Mesendoderm (in vitro differentiated cells): Measurements from ENCODE around the gene SNX1.
"Not testable (repeated sequence)": the region's sequence is repeated elsewhere in the genome, so short reads cannot be mapped to it uniquely, and the experiment has no call there.

Experiments used
- DNase-seq: peaks from one replicate; pipeline ENCODE4 v3.0.0; 2013
- H2AK5ac ChIP-seq: 2 replicates; pipeline ENCODE4 v1.6.1; 2013; ENCODE audit warnings: low read length, inconsistent platforms
- H2BK120ac ChIP-seq: 2 replicates; pipeline ENCODE4 v1.6.1; 2013; ENCODE audit warnings: low read depth, mild to moderate bottlenecking, low read length, moderate library complexity, mixed read lengths
- H2BK15ac ChIP-seq: replicated peaks from 2 replicates; pipeline ENCODE4 v1.6.1; 2013; ENCODE audit warnings: low read depth, mild to moderate bottlenecking, moderate library complexity
- H2BK5ac ChIP-seq: 2 replicates; pipeline ENCODE4 v1.6.1; 2013; ENCODE audit warnings: low read length, inconsistent platforms
- H3K18ac ChIP-seq: 2 replicates; pipeline ENCODE4 v1.6.1; 2013; ENCODE audit warnings: mild to moderate bottlenecking, low read length, mixed read lengths
- H3K23ac ChIP-seq: one replicate; pipeline ENCODE4 v1.6.1; 2013; ENCODE audit warnings: low read length
- H3K27ac ChIP-seq: 2 replicates; pipeline ENCODE4 v1.5.1; 2013; ENCODE audit warnings: low read depth, mild to moderate bottlenecking, inconsistent platforms, low read length, moderate library complexity
- H3K27me3 ChIP-seq: 2 replicates; pipeline ENCODE4 v1.6.1; 2013; ENCODE audit warnings: low read length, control low read depth, mild to moderate bottlenecking, inconsistent platforms; ENCODE audit not compliant: insufficient read depth, poor library complexity
- H3K36me3 ChIP-seq: 2 replicates; pipeline ENCODE4 v1.6.1; 2013; ENCODE audit warnings: low read length, inconsistent platforms; ENCODE audit not compliant: control insufficient read depth, insufficient read depth
- H3K4ac ChIP-seq: one replicate; pipeline ENCODE4 v1.6.1; 2013; ENCODE audit warnings: low read depth, mild to moderate bottlenecking, low read length, moderate library complexity
- H3K4me1 ChIP-seq: 2 replicates; pipeline ENCODE4 v1.6.1; 2013; ENCODE audit warnings: low read depth, low read length, inconsistent platforms; ENCODE audit not compliant: control insufficient read depth
- H3K4me2 ChIP-seq: 2 replicates; pipeline ENCODE4 v1.6.1; 2013; ENCODE audit warnings: low read length
- H3K4me3 ChIP-seq: 2 replicates; pipeline ENCODE4 v1.5.1; 2013; ENCODE audit warnings: mild to moderate bottlenecking, low read length
- H3K56ac ChIP-seq: one replicate; pipeline ENCODE4 v1.6.1; 2013; ENCODE audit warnings: low read length
- H3K79me1 ChIP-seq: 2 replicates; pipeline ENCODE4 v1.6.1; 2013; ENCODE audit warnings: low read length, inconsistent platforms
- H3K79me2 ChIP-seq: 2 replicates; pipeline ENCODE4 v1.6.1; 2013; ENCODE audit warnings: mild to moderate bottlenecking, low read length; ENCODE audit not compliant: control insufficient read depth, insufficient read depth
- H3K9ac ChIP-seq: 2 replicates; pipeline ENCODE4 v1.6.1; 2013; ENCODE audit warnings: low read length, inconsistent platforms
- H4K5ac ChIP-seq: one replicate; pipeline ENCODE4 v1.6.1; 2013; ENCODE audit warnings: low read length
- H4K8ac ChIP-seq: one replicate; pipeline ENCODE4 v1.6.1; 2013; ENCODE audit warnings: low read depth, mild to moderate bottlenecking, control low read depth, low read length, moderate library complexity
- WGBS: extraction: QIAGEN DNeasy Blood & Tissue Kit; methylation state at CpG from one replicate; pipeline ENCODE4 v1.1.7; 2013; ENCODE audit warnings: low lambda C conversion rate, missing lambda C conversion rate; ENCODE audit not compliant: insufficient coverage; ENCODE audit errors: extremely low coverage; 5-methylcytosine and 5-hydroxymethylcytosine counted together

The SNX1 gene

DNA sequence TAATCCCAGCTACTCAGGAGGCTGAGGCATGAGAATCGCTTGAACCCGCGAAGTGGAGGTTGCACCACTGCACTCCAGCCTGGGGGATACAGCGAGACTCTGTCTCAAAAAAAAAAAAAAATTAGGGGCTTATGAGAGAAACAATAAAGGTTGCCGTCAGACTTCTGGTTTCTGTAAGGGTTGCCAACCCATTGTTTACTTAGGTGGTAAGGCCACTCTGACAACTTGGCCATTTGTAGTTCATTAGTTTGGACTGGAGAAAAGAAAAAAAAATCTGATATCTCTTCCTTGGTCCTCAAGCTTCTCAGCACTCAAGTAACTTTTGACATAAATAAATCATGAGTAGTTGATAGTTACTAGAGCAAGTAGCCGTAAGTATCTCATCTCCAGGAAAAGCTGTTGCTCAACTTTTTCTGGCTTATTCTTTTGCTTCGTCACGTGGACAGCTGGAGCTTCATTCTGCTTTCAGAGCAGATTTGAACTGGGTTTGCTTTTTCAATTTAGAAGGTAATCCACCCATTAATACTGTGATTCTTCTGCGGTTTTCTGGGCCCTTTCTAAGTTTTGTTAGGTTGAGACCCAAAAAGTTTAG, 9.4 kb downstream of the SNX1 start:
- Histone ChIP-seq H2BK5ac (no peak overlapping the region), H3K4me1 (no peaks in the 10 kb centered on the region), H2AK5ac (no peak overlapping the region), H3K4me2 (no peak overlapping the region), H3K79me1 (peaks cover 5% of the 10 kb centered on the region), H3K56ac (no peak overlapping the region), H2BK120ac (no peak overlapping the region), H3K18ac (no peak overlapping the region), H3K79me2 (peaks cover 3% of the 10 kb centered on the region), H2BK15ac (no peak overlapping the region), H3K9ac (no peak overlapping the region), H3K4ac (no peak overlapping the region), H3K4me3 (no peak overlapping the region), H3K27ac (no peak overlapping the region), H3K36me3 (no peaks in the 10 kb centered on the region), H4K8ac (no peak overlapping the region), H3K23ac (no peak overlapping the region), H4K5ac (no peak overlapping the region), H3K27me3 (no peaks in the 10 kb centered on the region)
- DNase-seq, result no peak
- no CpG with 5 or more reads among the region's 9 CpGs for WGBS

DNA sequence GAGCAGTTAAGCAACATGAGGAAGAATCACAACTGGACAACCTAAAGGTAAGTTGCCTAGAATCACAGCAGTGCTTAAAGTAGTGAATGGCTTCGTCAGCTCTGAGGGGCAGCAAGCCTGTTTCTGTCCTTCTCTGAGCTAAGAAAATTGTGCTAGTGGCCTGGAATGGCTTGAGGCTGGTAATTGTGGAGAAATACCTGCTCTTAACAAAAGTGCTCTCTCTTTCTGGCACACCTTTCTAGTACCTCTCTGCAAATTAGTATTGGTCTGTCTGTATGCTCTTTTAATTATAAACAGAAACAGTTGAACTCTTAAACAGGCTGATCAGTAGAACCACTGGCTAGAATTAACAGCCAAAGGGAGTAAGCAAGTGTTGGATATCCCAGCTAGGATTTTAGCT, 11.6 kb downstream of the SNX1 start:
- H3K9ac ChIP-seq, result no peak overlapping the region
- no peak for DNase-seq
- H3K27ac ChIP-seq, result no peak overlapping the region
- no peak overlapping the region for H2AK5ac ChIP-seq
- no CpG with 5 or more reads among the region's 1 CpG for WGBS
- no peak overlapping the region for H3K4me2 ChIP-seq
- H2BK120ac ChIP-seq, result no peak overlapping the region
- no peaks in the 10 kb centered on the region for H3K27me3 ChIP-seq
- H2BK15ac ChIP-seq, result no peak overlapping the region
- no peaks in the 10 kb centered on the region for H3K4me1 ChIP-seq
- H4K5ac ChIP-seq, result no peak overlapping the region
- no peak overlapping the region for H3K18ac ChIP-seq
- no peak overlapping the region for H3K56ac ChIP-seq
- peaks cover 5% of the 10 kb centered on the region for H3K79me1 ChIP-seq
- no peak overlapping the region for H3K4ac ChIP-seq
- H2BK5ac ChIP-seq, result no peak overlapping the region
- no peak overlapping the region for H4K8ac ChIP-seq
- H3K79me2 ChIP-seq, result peaks cover 3% of the 10 kb centered on the region
- H3K36me3 ChIP-seq, result no peaks in the 10 kb centered on the region
- no peak overlapping the region for H3K4me3 ChIP-seq
- H3K23ac ChIP-seq, result no peak overlapping the region

DNA sequence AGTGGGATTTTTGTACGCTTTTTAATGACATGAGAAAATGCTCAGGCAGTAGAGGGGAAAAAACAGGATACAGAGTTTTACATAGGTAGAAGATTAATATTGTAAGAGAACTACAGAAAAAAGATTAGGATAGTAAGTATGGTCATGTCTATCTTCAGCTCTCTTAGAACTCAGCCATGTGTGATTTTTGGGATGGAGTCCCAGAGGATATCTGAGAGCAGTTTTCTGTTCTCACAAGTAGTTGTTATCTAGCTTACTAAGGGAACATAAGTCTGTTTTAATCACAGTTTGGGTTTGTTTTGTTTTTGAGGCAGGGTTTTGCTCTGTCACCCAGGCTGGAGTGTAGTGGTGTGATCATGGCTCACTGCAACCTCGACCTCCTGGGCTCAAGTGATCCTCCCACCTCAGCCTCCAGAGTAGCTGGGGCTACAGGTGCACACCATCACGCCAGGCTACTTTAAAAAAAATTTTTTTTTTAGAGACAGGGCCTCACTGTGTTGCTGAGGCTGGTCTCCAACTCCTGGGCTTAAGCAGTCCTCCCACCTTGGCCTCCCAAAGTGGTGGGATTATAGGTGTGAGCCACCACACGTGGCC, 14.4 kb downstream of the SNX1 start:
- not testable (repeated sequence) for H3K27me3 ChIP-seq, H3K79me2 ChIP-seq, H2AK5ac ChIP-seq, H2BK120ac ChIP-seq, H3K4me1 ChIP-seq, H3K4me2 ChIP-seq, H2BK5ac ChIP-seq, H3K4me3 ChIP-seq, H3K9ac ChIP-seq, H3K36me3 ChIP-seq, H4K5ac ChIP-seq, H3K79me1 ChIP-seq, H3K23ac ChIP-seq, H3K4ac ChIP-seq, H3K27ac ChIP-seq, H2BK15ac ChIP-seq, DNase-seq, H3K56ac ChIP-seq, H4K8ac ChIP-seq, H3K18ac ChIP-seq
- no CpG with 5 or more reads among the region's 4 CpGs for WGBS

DNA sequence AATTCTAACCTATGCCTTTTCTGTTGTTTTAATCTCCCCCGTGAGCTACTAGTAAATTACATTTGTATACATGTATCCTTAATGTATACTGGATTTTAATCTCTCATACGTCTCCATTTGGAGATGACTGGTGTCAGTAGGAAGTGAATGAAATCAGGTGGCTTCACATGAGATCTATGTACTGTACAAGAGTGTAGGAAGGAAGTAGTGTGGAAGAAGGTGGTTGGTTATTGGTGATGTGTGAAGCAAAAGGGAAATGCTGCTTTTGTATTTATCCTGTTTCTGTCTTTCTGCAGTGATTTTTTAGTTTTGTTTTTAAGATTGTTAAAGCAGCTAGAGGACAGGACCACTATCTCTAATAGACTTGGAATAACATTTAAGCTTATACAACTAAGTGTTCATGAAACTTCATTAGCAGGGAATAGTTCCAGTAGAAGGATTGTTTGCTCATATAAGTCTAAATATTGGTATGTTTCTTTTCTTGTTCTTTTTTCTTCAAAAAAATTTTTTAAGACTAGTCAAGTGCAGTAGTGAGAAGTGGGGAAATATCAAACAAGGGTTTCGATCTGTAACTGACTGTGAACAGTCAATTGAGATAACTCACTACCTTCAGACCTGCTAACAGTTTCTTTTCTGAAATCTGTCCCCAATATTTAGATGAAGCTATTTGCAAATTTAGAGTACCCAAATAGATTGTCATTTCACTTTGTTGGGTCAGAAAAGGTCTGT, 15.3 kb downstream of the SNX1 start:
- H3K18ac ChIP-seq, result no peak overlapping the region
- H2BK120ac ChIP-seq, result no peak overlapping the region
- no CpG with 5 or more reads among the region's 3 CpGs for WGBS
- no peak overlapping the region for H3K4me3 ChIP-seq
- no peak overlapping the region for H3K4me2 ChIP-seq
- peaks cover 1% of the 10 kb centered on the region for H3K36me3 ChIP-seq
- no peak overlapping the region for H2BK5ac ChIP-seq
- no peak overlapping the region for H3K27ac ChIP-seq
- no peak overlapping the region for H3K9ac ChIP-seq
- no peak overlapping the region for H2AK5ac ChIP-seq
- no peak overlapping the region for H2BK15ac ChIP-seq
- no peak overlapping the region for H4K8ac ChIP-seq
- no peaks in the 10 kb centered on the region for H3K79me2 ChIP-seq
- no peak overlapping the region for H4K5ac ChIP-seq
- H3K23ac ChIP-seq, result no peak overlapping the region
- no peaks in the 10 kb centered on the region for H3K4me1 ChIP-seq
- no peak overlapping the region for H3K56ac ChIP-seq
- no peak for DNase-seq
- no peaks in the 10 kb centered on the region for H3K27me3 ChIP-seq
- H3K79me1 ChIP-seq, result peaks cover 5% of the 10 kb centered on the region
- no peak overlapping the region for H3K4ac ChIP-seq

DNA sequence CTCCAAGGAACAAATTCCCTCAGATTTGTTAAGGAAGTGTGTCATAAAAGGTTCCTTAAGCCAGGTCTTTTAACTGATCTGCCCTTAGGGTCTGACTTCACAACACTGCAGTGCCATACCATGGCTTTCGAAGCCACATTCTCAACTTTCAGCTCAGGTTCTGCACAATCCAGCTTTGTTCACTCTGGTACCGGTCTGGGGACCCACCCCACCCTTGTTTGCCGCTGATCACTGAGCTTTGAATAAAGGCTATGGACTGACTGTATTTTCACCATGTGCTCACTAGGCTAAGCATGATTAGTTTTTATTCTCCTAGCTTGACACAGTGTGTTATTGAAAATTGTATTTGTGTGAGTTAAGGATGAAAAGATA, 15.9 kb downstream of the SNX1 start:
- Histone ChIP-seq H3K23ac (no peak overlapping the region), H4K8ac (no peak overlapping the region)

More for the DNA sequence above, 15.9 kb downstream of the SNX1 start:
- DNase-seq, result peak; percentile 22
- no peak overlapping the region for H3K4ac ChIP-seq
- H3K36me3 ChIP-seq, result peaks cover 1% of the 10 kb centered on the region
- no peak overlapping the region for H3K4me3 ChIP-seq
- no peaks in the 10 kb centered on the region for H3K4me1 ChIP-seq
- no peak overlapping the region for H3K9ac ChIP-seq
- no peaks in the 10 kb centered on the region for H3K79me2 ChIP-seq
- WGBS, result no CpG with 5 or more reads among the region's 3 CpGs
- H3K56ac ChIP-seq, result no peak overlapping the region
- no peak overlapping the region for H2BK15ac ChIP-seq
- no peak overlapping the region for H2BK120ac ChIP-seq
- H3K27me3 ChIP-seq, result no peaks in the 10 kb centered on the region
- no peak overlapping the region for H3K18ac ChIP-seq
- H2BK5ac ChIP-seq, result no peak overlapping the region
- H3K27ac ChIP-seq, result no peak overlapping the region
- no peak overlapping the region for H3K4me2 ChIP-seq
- H2AK5ac ChIP-seq, result no peak overlapping the region
- peaks cover 3% of the 10 kb centered on the region for H3K79me1 ChIP-seq
- H4K5ac ChIP-seq, result no peak overlapping the region
